Measurements from ENCODE around the gene ADCYAP1R1. TPM values are rescaled to one million over a fixed set of nuclear protein-coding genes. Genes with fewer than 3 reads are reported as not detected.
"Not testable (repeated sequence)": the region's sequence is repeated elsewhere in the genome, so short reads cannot be mapped to it uniquely, and the experiment has no call there.

ADCYAP1R1 gene
- total and polyA plus RNA-seq, 11 donors: 0.42 to 7.7 (median 1.6) TPM

GRCh38 chr7:31145339-31145738, 93.2 kb downstream of the ADCYAP1R1 start:
- Histone ChIP-seq H3K4me1 (no peaks in the 10 kb centered on the region), H3K9me3 (peaks cover 0 to 9% (median 0%) of the 10 kb centered on the region in 12 donors), H3K27me3 (peaks cover 0 to 30% (median 5%) of the 10 kb centered on the region in 9 donors), H3K27ac (no peak overlapping the region), H3K36me3 (no peaks in the 10 kb centered on the region), H3K4me3 (no peak overlapping the region)
- ATAC-seq (no peak), DNase-seq (no peak)
- TF ChIP-seq POLR2A (IDR thresholded peaks at IDR 0.05) (no peak), CTCF (IDR thresholded peaks at IDR 0.05) (no peak)
- intact Hi-C loops (cut with DNase I): no loop called here

GRCh38 chr7:31146030-31146429, 93.9 kb downstream of the ADCYAP1R1 start:
- ATAC-seq (no peak), DNase-seq (no peak)
- Histone ChIP-seq H3K4me3 (no peak overlapping the region), H3K4me1 (no peaks in the 10 kb centered on the region), H3K36me3 (no peaks in the 10 kb centered on the region), H3K9me3 (peaks cover 0 to 9% (median 0%) of the 10 kb centered on the region in 12 donors), H3K27me3 (peaks cover 0 to 30% (median 5%) of the 10 kb centered on the region in 9 donors), H3K27ac (no peak overlapping the region)
- intact Hi-C loops (cut with DNase I): no loop called here
- WGBS, 4 donors: 39 to 62% (median 49%) methylated on average over 1 of the region's 1 CpG
- no peak for TF ChIP-seq POLR2A (IDR thresholded peaks at IDR 0.05)
- no peak for TF ChIP-seq CTCF (IDR thresholded peaks at IDR 0.05)

GRCh38 chr7:31146538-31146937, 94.4 kb downstream of the ADCYAP1R1 start:
- peaks cover 0 to 30% (median 5%) of the 10 kb centered on the region in 9 donors for H3K27me3 ChIP-seq
- no peak overlapping the region for H3K4me3 ChIP-seq
- no peak overlapping the region for H3K27ac ChIP-seq
- intact Hi-C loops (cut with DNase I): no loop called here
- peaks cover 0 to 9% (median 0%) of the 10 kb centered on the region in 12 donors for H3K9me3 ChIP-seq
- H3K4me1 ChIP-seq: no peaks in the 10 kb centered on the region
- TF ChIP-seq POLR2A (IDR thresholded peaks at IDR 0.05) (no peak), CTCF (IDR thresholded peaks at IDR 0.05) (no peak)
- ATAC-seq (no peak), DNase-seq (no peak)
- 80 to 91% (median 82%) methylated on average over 4 of the region's 4 CpGs for WGBS, 4 donors
- no peaks in the 10 kb centered on the region for H3K36me3 ChIP-seq

GRCh38 chr7:31151849-31152248, 99.7 kb downstream of the ADCYAP1R1 start:
- DNase-seq: no peak
- intact Hi-C loops (cut with DNase I): no loop called here
- H3K36me3 ChIP-seq: no peaks in the 10 kb centered on the region
- H3K4me1 ChIP-seq: no peaks in the 10 kb centered on the region
- 63 to 75% (median 69%) methylated on average over 2 of the region's 2 CpGs for WGBS, 4 donors
- peaks cover 0 to 3% (median 0%) of the 10 kb centered on the region in 9 donors for H3K27me3 ChIP-seq
- ATAC-seq: no peak
- H3K4me3 ChIP-seq: no peak overlapping the region
- TF ChIP-seq POLR2A (IDR thresholded peaks at IDR 0.05) (no peak), CTCF (IDR thresholded peaks at IDR 0.05) (no peak)
- H3K27ac ChIP-seq: no peak overlapping the region
- H3K9me3 ChIP-seq: peaks cover 0 to 14% (median 0%) of the 10 kb centered on the region in 12 donors

GRCh38 chr7:31153318-31153717, 101.2 kb downstream of the ADCYAP1R1 start:
- H3K4me1 ChIP-seq; H3K27ac ChIP-seq; intact Hi-C loops (cut with DNase I); H3K36me3 ChIP-seq; H3K4me3 ChIP-seq; ATAC-seq; H3K27me3 ChIP-seq; DNase-seq: not testable (repeated sequence)
- H3K9me3 ChIP-seq: peaks cover 0 to 14% (median 0%) of the 10 kb centered on the region in 12 donors
- WGBS, 4 donors: 90 to 94% (median 93%) methylated on average over 9 to 20 of the region's 20 CpGs
